Occipital lobe (tissue), 2 donors: ENCODE data around the gene RPS19BP1. TPM values are rescaled to one million over a fixed set of nuclear protein-coding genes. Genes with fewer than 3 reads are reported as not detected.

Source experiments
- DNase-seq: peaks from one replicate; lab custom pipeline; 2025; lab: John Stamatoyannopoulos, UW
- total RNA-seq: library from RNA; depleted of rRNA; stranded (reverse); fragments of >200 nt; gene quantifications from one replicate; pipeline ENCODE4 v1.2.3, GENCODE V29; 2014

RPS19BP1 gene
- total RNA-seq, 1 donor from 2014 or later: 18.9 TPM

DNA sequence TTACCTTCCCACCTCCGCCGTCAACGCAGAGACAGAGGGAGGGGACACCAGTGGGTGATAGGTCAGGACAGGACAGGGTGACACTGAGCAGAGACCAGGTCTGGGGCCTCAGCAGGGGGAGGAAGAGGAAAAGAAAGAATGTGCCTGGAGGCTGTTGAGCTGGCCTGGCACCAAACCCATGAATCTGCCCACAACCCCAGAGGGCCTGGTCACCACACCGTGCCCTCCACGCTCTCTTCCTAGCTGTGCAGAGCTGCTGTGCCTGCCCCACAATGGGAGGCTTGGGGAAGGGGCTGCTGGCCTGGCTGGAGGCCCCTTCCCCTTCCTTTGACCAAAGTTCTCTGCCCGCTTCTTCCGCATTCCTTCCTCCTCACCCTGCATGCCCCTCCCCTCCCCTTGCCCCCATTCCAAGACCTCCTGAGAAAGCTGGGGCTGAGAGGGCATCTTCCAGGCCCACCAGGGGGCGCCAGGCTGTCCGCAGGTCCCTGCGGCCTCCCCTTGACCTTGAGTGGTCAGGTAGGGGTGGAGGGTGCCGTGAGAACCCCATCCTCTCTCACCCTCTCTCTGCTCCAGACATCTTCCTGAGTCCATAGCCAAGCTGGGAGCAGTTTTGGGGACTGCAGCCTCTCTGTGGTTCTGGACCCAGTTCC is 27.0 kb upstream of the RPS19BP1 start:
- DNase-seq: no peak

DNA sequence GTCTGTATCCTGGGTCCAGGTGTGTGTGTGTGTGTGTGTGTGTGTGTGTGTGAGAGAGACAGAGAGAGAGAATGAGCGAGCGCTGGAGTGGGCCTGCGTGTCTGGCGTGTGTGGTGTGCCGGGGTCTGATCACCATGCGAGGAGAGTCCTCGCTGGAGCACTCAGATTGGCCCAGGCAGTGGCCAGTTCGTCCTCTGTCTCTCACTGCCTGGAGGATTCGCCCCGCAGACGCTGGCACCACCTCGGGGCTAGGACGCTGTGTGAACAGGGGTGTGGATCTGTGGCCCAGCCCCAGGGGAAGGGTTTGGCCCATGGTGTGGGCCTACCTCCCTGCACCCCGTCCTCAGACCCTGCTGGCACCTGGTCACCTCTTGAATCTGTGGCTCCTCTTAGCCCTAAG is 26.4 kb upstream of the RPS19BP1 start:
- no peak for DNase-seq

DNA sequence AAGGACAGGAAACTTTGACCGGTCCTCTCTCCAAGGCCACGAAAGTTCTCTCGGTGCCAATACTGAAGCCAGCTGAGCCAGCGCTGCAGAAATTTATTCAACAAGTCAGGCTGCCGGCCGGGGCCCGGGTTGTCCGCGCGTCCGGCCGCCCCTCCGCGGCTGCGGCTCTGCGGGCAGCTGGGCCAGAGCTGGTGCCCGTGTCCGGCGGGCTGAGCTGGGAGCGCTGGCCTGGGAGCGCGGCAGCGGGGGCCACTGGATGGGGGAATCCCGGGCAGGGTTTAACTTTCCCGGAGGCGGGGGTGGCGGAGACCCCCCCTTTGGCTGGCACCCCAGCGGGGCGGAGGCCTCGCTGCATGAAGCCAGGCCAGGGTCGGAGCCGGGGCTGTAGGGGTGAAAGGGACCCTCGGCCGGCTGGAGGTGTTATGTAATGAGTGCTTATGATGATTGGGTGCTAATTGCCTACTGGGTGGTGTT is 25.7 kb upstream of the RPS19BP1 start:
- DNase-seq: no peak

- peak; percentile 35 for DNase-seq
Observed at GRCh38 chr22:39556970-39557841, 24.7 kb upstream of the RPS19BP1 start.

- DNase-seq: no peak
Observed at GRCh38 chr22:39554151-39554550, 21.6 kb upstream of the RPS19BP1 start.

- DNase-seq: no peak
Observed at GRCh38 chr22:39553429-39553828, 20.9 kb upstream of the RPS19BP1 start.

GRCh38 chr22:39547587-39547947 is 15.0 kb upstream of the RPS19BP1 start:
- DNase-seq: no peak

GRCh38 chr22:39546889-39547586 is 14.5 kb upstream of the RPS19BP1 start:
- DNase-seq: peak; percentile 56

- DNase-seq: no peak
Observed at GRCh38 chr22:39545386-39546365, 13.1 kb upstream of the RPS19BP1 start.

DNA sequence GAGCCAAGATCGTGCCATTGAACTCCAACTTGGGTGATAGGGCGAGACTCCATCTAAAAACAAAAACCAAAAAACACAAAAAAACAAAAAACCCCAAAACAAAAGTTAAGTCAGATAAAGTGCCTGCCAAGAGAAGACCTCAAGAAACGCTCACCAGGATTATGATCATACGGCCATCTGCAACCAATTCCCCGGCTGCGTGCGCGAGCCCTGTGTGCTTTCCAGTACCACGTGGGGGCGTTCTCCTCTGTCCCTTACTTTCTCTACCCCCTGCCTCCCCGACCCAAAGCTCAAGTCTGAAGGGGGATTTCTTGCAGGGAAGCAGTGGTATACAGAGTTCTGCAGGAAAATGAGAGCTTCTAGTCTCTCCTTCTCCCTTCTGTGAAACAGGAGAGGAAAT is 10.5 kb upstream of the RPS19BP1 start:
- DNase-seq: no peak

DNA sequence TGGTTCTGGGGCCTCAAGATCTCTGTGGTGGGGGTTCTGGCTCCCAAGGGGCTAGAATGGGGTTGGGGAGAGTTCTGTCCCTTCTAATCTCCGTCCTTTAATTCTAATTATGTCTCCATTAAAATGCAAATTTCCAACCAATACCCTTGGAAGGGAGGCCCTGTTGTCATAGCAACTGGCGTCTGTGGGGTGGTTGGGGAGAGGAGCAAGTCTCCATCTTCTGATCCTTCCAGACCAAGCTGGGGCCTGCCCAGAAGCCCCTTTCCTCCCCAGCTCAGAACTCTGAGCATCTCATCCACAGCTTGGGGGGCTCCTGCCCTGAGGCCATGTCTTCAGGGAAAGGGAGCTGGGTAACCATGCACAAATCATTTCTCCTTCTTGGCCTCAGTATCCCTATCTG is 5.4 kb upstream of the RPS19BP1 start:
- no peak for DNase-seq

DNA sequence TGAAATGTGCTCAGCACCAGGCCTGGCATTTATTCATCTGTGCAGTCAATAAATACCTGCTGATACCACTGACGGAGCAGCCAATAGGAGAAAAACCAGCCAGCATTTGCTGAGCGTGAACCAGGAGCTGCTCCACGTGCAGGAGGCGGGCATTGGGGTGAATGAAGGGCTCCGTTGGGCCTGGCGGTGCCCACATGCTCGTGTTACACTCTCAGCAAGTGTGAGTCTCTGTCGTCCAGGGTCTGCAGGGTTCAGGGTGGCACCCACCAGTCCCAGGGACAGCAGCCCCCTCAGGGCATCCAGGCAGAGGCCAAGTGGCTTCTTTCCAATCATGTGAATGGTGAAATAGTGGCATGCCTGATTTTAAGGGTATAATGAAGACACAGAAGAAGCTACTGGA is 4.2 kb upstream of the RPS19BP1 start:
- no peak for DNase-seq

DNA sequence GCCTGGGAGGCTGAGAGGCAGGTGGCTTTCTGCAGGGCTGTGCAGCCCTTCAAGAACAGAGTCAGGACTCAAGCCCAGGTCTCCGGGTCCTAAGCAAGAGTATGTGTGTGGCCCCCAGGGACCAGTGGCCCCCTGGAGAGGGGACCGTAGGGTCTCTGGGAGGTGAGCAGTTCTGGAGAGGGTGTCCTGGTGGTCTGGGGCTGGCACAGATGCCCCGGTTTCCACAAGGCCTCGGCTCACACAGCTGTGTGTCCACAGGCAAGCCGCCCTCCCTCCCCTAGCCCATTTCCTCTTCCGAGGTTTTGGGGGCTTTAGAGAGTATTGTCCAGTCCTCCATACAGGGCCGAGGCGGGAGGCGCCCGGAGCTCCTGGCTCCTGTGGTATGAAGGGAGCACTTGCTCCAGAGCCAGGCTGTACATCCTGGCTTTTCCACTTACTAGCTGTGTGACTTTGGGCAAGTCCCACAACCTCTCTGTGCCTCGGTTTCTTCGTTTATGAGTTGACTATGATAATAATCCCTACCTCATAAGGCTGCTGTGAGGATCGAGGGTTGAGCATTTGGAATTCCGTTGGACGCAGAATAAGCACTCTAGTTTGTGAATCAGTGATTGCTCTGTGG is 3.4 kb upstream of the RPS19BP1 start:
- DNase-seq: no peak

GRCh38 chr22:39535357-39535725 is 2.8 kb upstream of the RPS19BP1 start:
- no peak for DNase-seq

DNA sequence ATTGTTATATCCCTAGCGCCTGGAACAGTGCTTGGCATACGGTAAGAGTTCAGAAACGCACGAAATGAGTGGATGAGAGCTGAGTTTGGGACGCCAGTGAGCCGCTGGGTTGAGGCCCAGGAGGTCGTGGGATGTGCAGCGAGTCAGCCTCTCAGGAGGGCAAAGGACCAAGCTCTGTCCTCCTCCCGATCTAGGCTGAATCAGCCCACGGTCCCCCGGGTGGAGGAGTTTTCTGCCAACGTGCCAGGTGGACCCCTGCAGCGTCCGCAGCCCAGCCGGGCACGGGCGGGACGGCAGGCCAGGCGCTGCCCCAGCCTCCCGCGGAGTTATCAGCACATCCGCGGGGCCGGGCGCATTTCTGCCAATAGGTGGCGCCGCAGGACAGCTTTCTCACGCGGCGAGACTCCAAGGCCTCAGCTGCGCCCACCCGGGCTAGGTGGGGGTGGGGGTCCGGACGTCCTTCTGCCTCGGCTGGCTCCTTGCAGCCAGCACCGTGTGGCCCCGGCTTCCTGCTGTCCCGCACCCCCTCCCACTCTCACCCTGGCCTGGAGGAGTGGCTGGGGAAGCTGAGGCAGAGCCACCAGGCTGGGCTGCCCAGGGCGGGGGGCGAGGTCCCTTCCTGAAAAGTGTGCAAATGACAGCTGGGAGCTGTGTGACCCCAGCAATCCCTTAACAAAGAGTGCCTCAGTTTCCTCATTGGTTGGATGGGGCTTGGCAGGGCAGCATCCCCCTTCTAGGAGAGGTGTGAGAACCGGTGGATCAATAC is 2.2 kb upstream of the RPS19BP1 start:
- peak; percentile 51 for DNase-seq

GRCh38 chr22:39534092-39534506 is 1.6 kb upstream of the RPS19BP1 start:
- no peak for DNase-seq

DNA sequence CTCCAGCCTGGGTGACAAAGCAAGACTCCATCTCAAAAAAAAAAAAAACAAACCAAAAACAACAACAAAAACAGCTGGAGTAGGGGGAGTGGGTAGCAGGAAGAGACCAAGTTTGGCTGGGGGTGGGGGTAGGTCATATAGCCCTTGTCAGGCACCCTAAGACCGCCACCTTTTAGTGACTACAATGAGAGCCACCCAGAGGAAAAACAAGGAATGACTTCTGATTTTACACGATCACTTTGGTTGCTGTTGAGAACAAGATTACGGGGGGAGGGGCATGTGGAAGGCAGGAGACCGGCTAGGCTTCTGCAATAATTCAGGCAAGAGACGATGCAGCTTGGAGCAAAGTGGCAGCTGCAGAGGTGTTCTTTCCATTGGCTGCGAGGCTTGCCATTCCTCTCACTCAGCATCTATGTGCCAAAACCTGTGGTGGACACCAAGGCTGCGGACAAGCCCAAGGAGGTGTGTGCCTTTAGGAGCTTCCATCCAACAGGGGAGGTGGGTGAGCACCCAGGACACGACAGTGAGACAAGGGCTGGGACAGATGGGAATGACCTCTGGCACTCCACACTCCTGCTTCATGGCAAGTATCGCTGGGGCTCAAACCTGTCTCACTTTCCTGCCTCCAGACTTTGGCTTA is 1.7 kb downstream of the RPS19BP1 start:
- DNase-seq: no peak

GRCh38 chr22:39530116-39530515 is 2.4 kb downstream of the RPS19BP1 start:
- no peak for DNase-seq

DNA sequence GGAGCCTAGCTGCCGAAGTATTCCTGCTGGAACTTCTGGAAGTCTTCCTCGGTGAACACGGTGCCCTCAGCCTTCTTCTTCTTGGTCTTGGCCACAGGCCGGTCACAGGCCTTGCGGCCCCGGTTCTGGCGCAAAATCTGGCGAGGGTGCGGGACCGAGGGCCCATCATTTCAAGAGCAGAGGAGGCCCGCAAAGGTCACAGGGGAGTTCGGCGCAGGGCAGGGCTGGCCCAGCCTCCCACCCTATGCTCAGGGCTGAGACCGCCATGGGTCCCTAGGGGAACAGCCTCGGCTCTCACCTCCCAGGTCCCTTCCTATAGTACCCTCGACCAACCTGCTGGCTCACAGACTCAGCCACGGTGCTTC is 3.1 kb downstream of the RPS19BP1 start:
- no peak for DNase-seq
